Adrenal gland (tissue), 12 donors: Measurements from ENCODE around the gene HEPHL1. TPM values are rescaled to one million over a fixed set of nuclear protein-coding genes. Genes with fewer than 3 reads are reported as not detected.

Experiments used
- DNase-seq, 7 donors: peaks; one replicate each; pipeline ENCODE4 v3.0.0-alpha.2; 2019 to 2020
- H3K27ac ChIP-seq, 5 donors: fragments of 200-600 bp; sonication (generic) in 4 of 5; 1 replicate in 3 of 5; 2 replicates in 2 of 5; pipeline versions ENCODE4 v1.5.1 to v1.8.0; 2016 to 2020; ENCODE audit warnings: mild to moderate bottlenecking in 1 of 5
- H3K27me3 ChIP-seq: fragments of 200-600 bp; 2 replicates; pipeline ENCODE4 v1.8.0; 2021
- H3K36me3 ChIP-seq, 2 donors: fragments of 200-600 bp; replicated peaks in 1 of 2; 1 replicate in 1 of 2; 2 replicates in 1 of 2; pipeline versions ENCODE4 v1.5.1 to v1.8.0; 2018 to 2022
- H3K4me1 ChIP-seq, 2 donors: fragments of 200-600 bp; replicated peaks in 1 of 2; 1 replicate in 1 of 2; 2 replicates in 1 of 2; pipeline versions ENCODE4 v1.5.1 to v1.8.0; 2018 to 2021
- H3K4me3 ChIP-seq, 4 donors: fragments of 200-600 bp; sonication (generic) in 3 of 4; one replicate each; pipeline ENCODE4 v1.5.1; 2016 to 2018
- H3K9me3 ChIP-seq, 3 donors: fragments of 200-600 bp; sonication (generic) in 1 of 3; replicated peaks in 1 of 3; 1 replicate in 2 of 3; 2 replicates in 1 of 3; pipeline versions ENCODE4 v1.5.1 to v1.8.0; 2016 to 2021
- POLR2A ChIP-seq, 2 donors: fragments of 450-650 bp; IDR thresholded peaks; one replicate each; pipeline ENCODE4 v1.6.1; 2017; ENCODE audit warnings: antibody characterized with exemption in 2 of 2, mild to moderate bottlenecking in 2 of 2, moderate library complexity in 1 of 2
- WGBS, 4 donors: extraction: QIAGEN DNeasy Blood & Tissue Kit in 2 of 4; methylation state at CpG; one replicate each; pipeline versions ENCODE4 v1.1.5 to v1.1.7; 2013 to 2017; 5-methylcytosine and 5-hydroxymethylcytosine counted together
- intact Hi-C, 2 donors: fragments of 100-400 bp; cut with DNase I; formaldehyde crosslinking; loops; one replicate each; pipeline versions ENCODE4 v1.14.1 to v1.15.0; 2022 to 2023
- polyA plus RNA-seq, 3 donors: library from polyadenylated mRNA; stranded (reverse); fragments of 200-250 nt in 2 of 3; fragments of 350-450 nt in 1 of 3; fragmentation: Illumina TruSeq in 1 of 3; extraction: RNeasy Lipid Tissue Mini Kit (QIAGEN cat#74804) in 1 of 3; gene quantifications; one replicate each; pipeline ENCODE4 v1.2.3, GENCODE V29; 2013 to 2014
- total RNA-seq, 9 donors: library from RNA; depleted of rRNA in 4 of 9; stranded (reverse); fragments of >200 nt in 4 of 9; fragments of 120-200 nt in 1 of 9; fragmentation: NEBNext Ultra II Directional in 1 of 9; extraction: Animal tissue kit (Norgen Biotek cat#: 25700) in 1 of 9; gene quantifications; one replicate each; pipeline versions ENCODE4 v1.1.0 to v1.2.4, GENCODE V29; 2013 to 2023
- TF ChIP-seq, protein P1 (sequence below), 6 experiments: fragments of 450-650 bp in 4 of 6; fragments of 200-600 bp in 2 of 6; sonication (generic) in 1 of 6; IDR thresholded peaks; 1 replicate in 5 of 6; 2 replicates in 1 of 6; pipeline versions ENCODE4 v1.5.1 to v1.8.0; 2016 to 2021; ENCODE audit warnings: antibody characterized with exemption in 6 of 6, mild to moderate bottlenecking in 2 of 6, moderate library complexity in 1 of 6
- donor health status: healthy with polysubstance abuse.
- donor health status: Bipolar disorder and iron deficiency.
- donor health status: DM: yes; HTN: yes; CAD: no.
- donor health status: DM: no; HTN: no; CAD: no.
- donor health status: DM: no; HTN: no; CAD: no.
- donor health status: DM: yes; HTN: yes; CAD: no.

Gene HEPHL1
- total and polyA plus RNA-seq, 12 donors: 0.06 TPM; not detected in 11

DNA sequence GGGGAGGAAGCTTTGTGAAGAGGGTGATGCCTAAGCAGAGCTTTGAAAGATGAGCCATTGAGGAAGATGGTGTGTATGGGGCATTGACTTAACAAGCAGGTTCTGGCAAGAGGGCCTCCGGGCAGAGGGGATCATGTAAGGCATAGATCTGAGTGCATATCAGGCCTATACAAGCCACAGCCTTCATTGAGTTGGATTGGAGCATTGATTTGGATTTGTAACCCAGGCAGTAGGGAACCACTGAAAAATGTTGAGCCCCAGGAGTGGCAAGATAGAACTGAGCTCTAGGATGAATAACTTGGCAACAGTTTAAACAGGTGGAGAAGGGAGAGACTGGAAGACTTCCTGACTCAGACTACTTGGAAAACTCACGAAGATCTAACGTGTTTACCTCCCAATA lies 128.9 kb downstream of the HEPHL1 start:
- WGBS, 4 donors: 85 to 90% (median 89%) methylated on average over 3 of the region's 3 CpGs
- DNase-seq: no peak
- peaks cover 8 to 53% of the 10 kb centered on the region in 2 donors for H3K4me1 ChIP-seq
- no peaks in the 10 kb centered on the region for H3K9me3 ChIP-seq
- H3K27me3 ChIP-seq: no peaks in the 10 kb centered on the region
- H3K36me3 ChIP-seq: no peaks in the 10 kb centered on the region
- TF ChIP-seq, protein P1, sequence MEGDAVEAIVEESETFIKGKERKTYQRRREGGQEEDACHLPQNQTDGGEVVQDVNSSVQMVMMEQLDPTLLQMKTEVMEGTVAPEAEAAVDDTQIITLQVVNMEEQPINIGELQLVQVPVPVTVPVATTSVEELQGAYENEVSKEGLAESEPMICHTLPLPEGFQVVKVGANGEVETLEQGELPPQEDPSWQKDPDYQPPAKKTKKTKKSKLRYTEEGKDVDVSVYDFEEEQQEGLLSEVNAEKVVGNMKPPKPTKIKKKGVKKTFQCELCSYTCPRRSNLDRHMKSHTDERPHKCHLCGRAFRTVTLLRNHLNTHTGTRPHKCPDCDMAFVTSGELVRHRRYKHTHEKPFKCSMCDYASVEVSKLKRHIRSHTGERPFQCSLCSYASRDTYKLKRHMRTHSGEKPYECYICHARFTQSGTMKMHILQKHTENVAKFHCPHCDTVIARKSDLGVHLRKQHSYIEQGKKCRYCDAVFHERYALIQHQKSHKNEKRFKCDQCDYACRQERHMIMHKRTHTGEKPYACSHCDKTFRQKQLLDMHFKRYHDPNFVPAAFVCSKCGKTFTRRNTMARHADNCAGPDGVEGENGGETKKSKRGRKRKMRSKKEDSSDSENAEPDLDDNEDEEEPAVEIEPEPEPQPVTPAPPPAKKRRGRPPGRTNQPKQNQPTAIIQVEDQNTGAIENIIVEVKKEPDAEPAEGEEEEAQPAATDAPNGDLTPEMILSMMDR (IDR thresholded peaks at IDR 0.05): no peak
- TF ChIP-seq POLR2A (IDR thresholded peaks at IDR 0.05): no peak
- no peak overlapping the region for H3K27ac ChIP-seq
- no peak overlapping the region for H3K4me3 ChIP-seq
- intact Hi-C loops: no loop called here

DNA sequence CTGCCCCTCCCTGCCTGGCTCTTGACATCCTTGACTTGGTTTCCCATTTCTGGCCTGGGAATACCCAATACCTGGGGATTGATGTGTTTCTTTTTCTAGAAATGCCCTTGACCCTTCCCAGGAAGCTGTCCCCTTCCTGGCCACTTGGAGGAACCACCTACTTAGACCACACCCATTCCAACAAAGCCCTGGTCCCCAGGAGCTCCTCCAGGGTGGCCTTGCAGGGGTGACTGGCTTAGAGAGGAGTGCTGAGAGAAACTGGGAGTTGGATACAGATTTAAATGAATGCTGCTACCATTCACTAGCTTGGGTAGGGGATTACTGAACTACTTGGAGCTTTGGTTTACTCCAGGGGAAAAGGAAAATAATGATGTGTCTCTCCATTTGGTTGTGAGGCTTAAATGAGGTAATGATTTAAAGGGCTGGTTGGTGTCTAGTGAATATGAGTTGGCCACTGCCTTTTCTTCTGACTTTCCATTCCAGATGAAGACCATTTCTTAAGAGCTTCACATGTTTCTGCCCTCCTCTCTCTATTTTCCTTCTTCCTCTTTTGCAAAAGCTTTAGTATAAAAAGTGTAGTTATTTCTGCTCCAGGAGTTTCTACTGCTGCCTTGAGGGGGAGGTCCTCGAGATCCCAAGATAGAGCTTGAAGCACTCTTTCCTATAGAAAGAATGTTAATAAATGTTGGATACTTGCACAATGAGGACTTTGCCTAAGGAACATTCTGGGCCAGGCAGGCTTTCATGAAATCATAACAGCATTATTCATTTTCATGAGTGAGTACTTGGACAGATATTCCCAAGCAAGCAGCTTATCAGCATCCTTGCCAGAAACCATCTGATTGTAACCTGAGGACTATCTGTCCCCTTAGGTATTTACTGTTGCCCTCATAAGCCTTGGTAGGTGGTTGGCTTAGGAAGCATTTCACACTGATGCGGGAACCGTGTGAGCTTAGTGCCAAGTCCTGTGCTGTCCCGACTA lies 129.8 kb downstream of the HEPHL1 start:
- no peak overlapping the region for H3K27ac ChIP-seq
- H3K4me1 ChIP-seq: peaks cover 8 to 48% of the 10 kb centered on the region in 2 donors
- H3K27me3 ChIP-seq: no peaks in the 10 kb centered on the region
- no peaks in the 10 kb centered on the region for H3K36me3 ChIP-seq
- intact Hi-C loops: no loop called here
- no peak for DNase-seq
- TF ChIP-seq POLR2A (IDR thresholded peaks at IDR 0.05): no peak
- TF ChIP-seq, protein P1 (IDR thresholded peaks at IDR 0.05): no peak
- no peak overlapping the region for H3K4me3 ChIP-seq
- H3K9me3 ChIP-seq: no peaks in the 10 kb centered on the region
- WGBS, 4 donors: 87 to 94% (median 88%) methylated on average over 4 of the region's 4 CpGs

DNA sequence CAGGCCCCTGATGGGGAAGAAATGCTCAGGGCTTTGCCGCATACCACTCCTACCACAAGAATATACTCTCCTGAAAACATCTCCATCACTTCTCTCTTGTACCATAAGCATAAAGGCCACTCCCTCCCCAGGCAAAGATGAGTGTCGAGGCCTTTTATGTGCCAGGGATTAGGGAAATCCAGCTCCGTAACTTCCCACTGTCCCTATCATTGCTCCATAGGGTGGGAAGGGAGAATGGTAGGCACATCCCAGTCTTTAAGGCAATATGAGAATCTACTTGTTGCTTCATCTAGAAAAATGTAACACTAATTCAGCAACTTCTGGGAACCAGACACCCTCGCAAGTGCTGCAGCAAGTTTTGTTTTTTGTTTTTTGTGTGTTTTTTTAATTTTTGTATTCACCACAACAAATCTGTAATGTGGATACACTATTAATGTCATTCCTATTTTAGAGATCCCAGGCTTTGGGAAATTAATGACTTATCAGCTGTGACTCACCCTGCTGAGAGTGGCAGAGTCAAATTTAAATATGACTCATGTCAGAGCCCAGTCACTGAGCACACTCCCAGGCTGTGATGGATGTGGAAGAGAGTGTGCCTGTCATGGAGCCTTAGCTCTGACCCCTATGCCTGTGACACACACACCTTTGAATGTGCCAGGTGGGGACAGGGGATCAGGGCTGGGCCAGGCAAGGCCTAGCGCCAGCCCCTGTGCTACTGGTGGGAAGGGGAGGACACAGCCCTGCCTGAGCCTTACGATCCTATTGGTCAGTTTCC lies 130.9 kb downstream of the HEPHL1 start:
- WGBS, 4 donors: 58 to 77% (median 70%) methylated on average over 4 to 6 of the region's 6 CpGs
- TF ChIP-seq, protein P1 (IDR thresholded peaks at IDR 0.05): no peak
- no peak for TF ChIP-seq POLR2A (IDR thresholded peaks at IDR 0.05)
- H3K27ac ChIP-seq: no peak overlapping the region
- no peak overlapping the region for H3K4me3 ChIP-seq
- H3K27me3 ChIP-seq: no peaks in the 10 kb centered on the region
- intact Hi-C loops: no loop called here
- no peaks in the 10 kb centered on the region for H3K9me3 ChIP-seq
- H3K4me1 ChIP-seq: peaks cover 8 to 37% of the 10 kb centered on the region in 2 donors
- no peaks in the 10 kb centered on the region for H3K36me3 ChIP-seq
- DNase-seq: peak; percentile 54 to 84 (median 71)

DNA sequence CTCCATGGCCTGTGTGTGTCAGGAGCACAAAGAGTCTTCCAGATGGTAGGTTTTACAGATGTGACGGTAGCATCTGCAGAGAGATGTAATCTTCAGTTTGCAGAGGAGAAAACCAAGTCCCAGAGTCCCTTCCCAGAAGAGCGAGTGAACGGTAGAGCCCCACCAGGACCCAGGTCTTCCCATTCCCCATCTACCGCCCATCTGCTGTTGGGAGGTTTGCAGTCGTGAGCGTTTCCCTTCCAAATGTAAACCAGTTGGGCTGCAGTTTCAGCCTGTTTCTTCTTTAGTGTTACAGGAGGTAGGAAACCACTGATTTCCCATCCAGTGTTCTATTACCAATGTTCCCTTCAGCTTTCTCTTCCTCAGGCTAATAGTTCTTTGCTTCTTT lies 131.5 kb downstream of the HEPHL1 start:
- Histone ChIP-seq H3K9me3 (no peaks in the 10 kb centered on the region), H3K36me3 (no peaks in the 10 kb centered on the region), H3K4me3 (no peak overlapping the region), H3K27ac (no peak overlapping the region), H3K27me3 (no peaks in the 10 kb centered on the region), H3K4me1 (peaks cover 8 to 35% of the 10 kb centered on the region in 2 donors)
- intact Hi-C loops: no loop called here
- WGBS, 4 donors: 75 to 87% (median 80%) methylated on average over 6 of the region's 6 CpGs
- no peak for DNase-seq
- TF ChIP-seq POLR2A (IDR thresholded peaks at IDR 0.05): no peak
- TF ChIP-seq, protein P1 (IDR thresholded peaks at IDR 0.05): no peak
